ENCODE data around the gene CFAP210.

CFAP210 gene

GRCh38 chr2:169694113-169694893 is at the start of gene CFAP210, which contains the start of gene PHOSPHO2:
TSS of gene CFAP210 (minus strand) at chr2:169694405. CDS start at chr2:169694327, 78 bp downstream.
TSS of gene PHOSPHO2 (plus strand) at chr2:169694469. CDS start at chr2:169700972, 6,503 bp downstream.
- H3K4me3 ChIP-seq (IDR thresholded peaks at IDR 0.05; ENCODE audit: insufficient read depth, low read depth, low read length): peak within 1 kb of the TSS; percentile 82
- H3K4me1 ChIP-seq (ENCODE audit: low read depth, poor library complexity, severe bottlenecking): peaks cover 13% of the 10 kb centered on the region
- H3K27ac ChIP-seq: peak within 1 kb of the TSS; percentile 61
- peak within 1 kb of the TSS; percentile 100 for H3K4me2 ChIP-seq
- H4K20me1 ChIP-seq (ENCODE audit: insufficient read depth): no peaks in the 10 kb centered on the region
- no peaks in the 10 kb centered on the region for H3K36me3 ChIP-seq (ENCODE audit: insufficient read depth)
- no peak for TF ChIP-seq CTCF (conservative IDR thresholded peaks at IDR 0.05; ENCODE audit: low read depth, low read length)
- 0 out of 2 replicates have a peak, but pooled peaks cover 6% of the 10 kb centered on the region for H3K79me2 ChIP-seq (ENCODE audit: insufficient read depth, low read depth)
- H3K9ac ChIP-seq: peak within 1 kb of the TSS; percentile 81
- no peaks in the 10 kb centered on the region for H3K27me3 ChIP-seq (ENCODE audit: insufficient read depth, low read depth)
- peak within 1 kb of the TSS; percentile 86 for H2AFZ ChIP-seq (ENCODE audit: low read depth)

GRCh38 chr2:169743549-169743948 is 49.3 kb upstream of the CFAP210 start:
- Histone ChIP-seq H3K9ac (no peak overlapping the region), H2AFZ (ENCODE audit: low read depth) (no peak overlapping the region), H3K27ac (no peak overlapping the region), H3K4me3 (IDR thresholded peaks at IDR 0.05; ENCODE audit: insufficient read depth, low read depth, low read length) (no peak overlapping the region), H4K20me1 (ENCODE audit: insufficient read depth) (no peaks in the 10 kb centered on the region), H3K36me3 (ENCODE audit: insufficient read depth) (no peaks in the 10 kb centered on the region), H3K4me2 (no peak overlapping the region), H3K27me3 (ENCODE audit: insufficient read depth, low read depth) (no peaks in the 10 kb centered on the region), H3K79me2 (ENCODE audit: insufficient read depth, low read depth) (no peaks in the 10 kb centered on the region), H3K4me1 (ENCODE audit: low read depth, poor library complexity, severe bottlenecking) (no peaks in the 10 kb centered on the region)
- TF ChIP-seq CTCF (conservative IDR thresholded peaks at IDR 0.05; ENCODE audit: low read depth, low read length): no peak

GRCh38 chr2:169739351-169739750 is 45.1 kb upstream of the CFAP210 start:
- no peak overlapping the region for H2AFZ ChIP-seq (ENCODE audit: low read depth)
- H3K4me1 ChIP-seq (ENCODE audit: low read depth, poor library complexity, severe bottlenecking): peaks cover 6% of the 10 kb centered on the region
- H3K79me2 ChIP-seq (ENCODE audit: insufficient read depth, low read depth): no peaks in the 10 kb centered on the region
- no peak overlapping the region for H3K4me3 ChIP-seq (IDR thresholded peaks at IDR 0.05; ENCODE audit: insufficient read depth, low read depth, low read length)
- H3K4me2 ChIP-seq: no peak overlapping the region
- H3K27me3 ChIP-seq (ENCODE audit: insufficient read depth, low read depth): peaks cover 3% of the 10 kb centered on the region; the same call in 1 of the 2 replicates
- H3K36me3 ChIP-seq (ENCODE audit: insufficient read depth): no peaks in the 10 kb centered on the region
- H4K20me1 ChIP-seq (ENCODE audit: insufficient read depth): no peaks in the 10 kb centered on the region
- no peak overlapping the region for H3K9ac ChIP-seq
- H3K27ac ChIP-seq: no peak overlapping the region
- TF ChIP-seq CTCF (conservative IDR thresholded peaks at IDR 0.05; ENCODE audit: low read depth, low read length): no peak

- Histone ChIP-seq H3K79me2 (ENCODE audit: insufficient read depth, low read depth) (no peaks in the 10 kb centered on the region), H3K27me3 (ENCODE audit: insufficient read depth, low read depth) (peaks cover 3% of the 10 kb centered on the region; the same call in 1 of the 2 replicates), H2AFZ (ENCODE audit: low read depth) (no peak overlapping the region), H4K20me1 (ENCODE audit: insufficient read depth) (no peaks in the 10 kb centered on the region), H3K4me2 (no peak overlapping the region), H3K9ac (no peak overlapping the region), H3K4me1 (ENCODE audit: low read depth, poor library complexity, severe bottlenecking) (peaks cover 6% of the 10 kb centered on the region), H3K36me3 (ENCODE audit: insufficient read depth) (no peaks in the 10 kb centered on the region), H3K27ac (no peak overlapping the region), H3K4me3 (IDR thresholded peaks at IDR 0.05; ENCODE audit: insufficient read depth, low read depth, low read length) (no peak overlapping the region)
- no peak for TF ChIP-seq CTCF (conservative IDR thresholded peaks at IDR 0.05; ENCODE audit: low read depth, low read length)
Observed at GRCh38 chr2:169738566-169739229, 44.5 kb upstream of the CFAP210 start.

Data from KMS-11 (cell line).